Measurements from ENCODE around the gene TANC1. TPM values are rescaled to one million over a fixed set of nuclear protein-coding genes. Genes with fewer than 3 reads are reported as not detected.

TANC1 gene
- polyA plus RNA-seq, 1 donor from 2014 or later, result 0.37 TPM

DNA sequence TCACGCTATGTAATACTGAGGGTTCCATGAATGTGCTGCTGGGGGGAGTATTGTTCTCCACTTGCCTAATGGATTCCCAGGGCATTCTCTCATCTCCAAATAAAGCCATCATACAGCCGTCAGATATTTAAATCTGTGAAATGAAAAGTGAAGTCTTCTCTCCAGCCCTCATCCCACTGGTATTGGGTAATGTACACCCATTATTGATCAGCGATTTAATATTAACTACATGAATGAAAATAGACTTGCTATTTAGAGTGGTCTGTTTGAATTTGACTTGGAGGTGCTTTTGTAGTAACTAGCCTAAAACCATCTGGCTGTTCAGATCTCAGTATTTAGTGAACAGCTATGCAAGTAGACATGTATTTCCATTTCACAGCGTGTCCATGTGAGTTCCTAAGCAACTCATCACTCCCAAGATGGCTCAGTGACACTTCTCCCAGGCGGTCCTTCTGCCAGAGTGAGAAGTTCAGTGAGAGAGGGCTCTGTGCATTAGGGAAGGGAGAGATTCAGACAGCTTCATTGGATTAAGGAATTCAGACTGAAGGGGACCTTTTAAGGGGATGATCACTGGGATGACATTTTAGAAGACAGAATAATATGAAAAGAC is 177.4 kb downstream of the TANC1 start:
- Histone ChIP-seq H3K4me2 (ENCODE audit: low read length) (no peak overlapping the region), H3K4me3 (ENCODE audit: low read length) (no peak overlapping the region), H3K79me2 (replicated peaks; ENCODE audit: insufficient read depth, low read length) (no peaks in the 10 kb centered on the region), H3K9ac (ENCODE audit: low read length) (no peak overlapping the region), H4K20me1 (ENCODE audit: insufficient read depth) (no peaks in the 10 kb centered on the region), H3K27me3 (ENCODE audit: insufficient read depth, low read depth, low read length) (no peaks in the 10 kb centered on the region), H3K9me3 (ENCODE audit: low read length) (no peaks in the 10 kb centered on the region), H3K9me2 (ENCODE audit: insufficient read depth, low read length) (no peaks in the 10 kb centered on the region), H3F3A (ENCODE audit: insufficient read depth, low read length, poor library complexity, severe bottlenecking) (no peaks in the 10 kb centered on the region), H3K36me3 (ENCODE audit: insufficient read depth, low read length) (no peaks in the 10 kb centered on the region), H3K27ac (ENCODE audit: low read length) (no peak overlapping the region), H2AFZ (ENCODE audit: low read depth, low read length) (no peak overlapping the region)
- TF ChIP-seq, protein P1, sequence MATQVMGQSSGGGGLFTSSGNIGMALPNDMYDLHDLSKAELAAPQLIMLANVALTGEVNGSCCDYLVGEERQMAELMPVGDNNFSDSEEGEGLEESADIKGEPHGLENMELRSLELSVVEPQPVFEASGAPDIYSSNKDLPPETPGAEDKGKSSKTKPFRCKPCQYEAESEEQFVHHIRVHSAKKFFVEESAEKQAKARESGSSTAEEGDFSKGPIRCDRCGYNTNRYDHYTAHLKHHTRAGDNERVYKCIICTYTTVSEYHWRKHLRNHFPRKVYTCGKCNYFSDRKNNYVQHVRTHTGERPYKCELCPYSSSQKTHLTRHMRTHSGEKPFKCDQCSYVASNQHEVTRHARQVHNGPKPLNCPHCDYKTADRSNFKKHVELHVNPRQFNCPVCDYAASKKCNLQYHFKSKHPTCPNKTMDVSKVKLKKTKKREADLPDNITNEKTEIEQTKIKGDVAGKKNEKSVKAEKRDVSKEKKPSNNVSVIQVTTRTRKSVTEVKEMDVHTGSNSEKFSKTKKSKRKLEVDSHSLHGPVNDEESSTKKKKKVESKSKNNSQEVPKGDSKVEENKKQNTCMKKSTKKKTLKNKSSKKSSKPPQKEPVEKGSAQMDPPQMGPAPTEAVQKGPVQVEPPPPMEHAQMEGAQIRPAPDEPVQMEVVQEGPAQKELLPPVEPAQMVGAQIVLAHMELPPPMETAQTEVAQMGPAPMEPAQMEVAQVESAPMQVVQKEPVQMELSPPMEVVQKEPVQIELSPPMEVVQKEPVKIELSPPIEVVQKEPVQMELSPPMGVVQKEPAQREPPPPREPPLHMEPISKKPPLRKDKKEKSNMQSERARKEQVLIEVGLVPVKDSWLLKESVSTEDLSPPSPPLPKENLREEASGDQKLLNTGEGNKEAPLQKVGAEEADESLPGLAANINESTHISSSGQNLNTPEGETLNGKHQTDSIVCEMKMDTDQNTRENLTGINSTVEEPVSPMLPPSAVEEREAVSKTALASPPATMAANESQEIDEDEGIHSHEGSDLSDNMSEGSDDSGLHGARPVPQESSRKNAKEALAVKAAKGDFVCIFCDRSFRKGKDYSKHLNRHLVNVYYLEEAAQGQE (IDR thresholded peaks at IDR 0.05; ENCODE audit: borderline replicate concordance), result no peak
- TF ChIP-seq SMC3 (conservative IDR thresholded peaks at IDR 0.05; ENCODE audit: poor library complexity), result no peak

DNA sequence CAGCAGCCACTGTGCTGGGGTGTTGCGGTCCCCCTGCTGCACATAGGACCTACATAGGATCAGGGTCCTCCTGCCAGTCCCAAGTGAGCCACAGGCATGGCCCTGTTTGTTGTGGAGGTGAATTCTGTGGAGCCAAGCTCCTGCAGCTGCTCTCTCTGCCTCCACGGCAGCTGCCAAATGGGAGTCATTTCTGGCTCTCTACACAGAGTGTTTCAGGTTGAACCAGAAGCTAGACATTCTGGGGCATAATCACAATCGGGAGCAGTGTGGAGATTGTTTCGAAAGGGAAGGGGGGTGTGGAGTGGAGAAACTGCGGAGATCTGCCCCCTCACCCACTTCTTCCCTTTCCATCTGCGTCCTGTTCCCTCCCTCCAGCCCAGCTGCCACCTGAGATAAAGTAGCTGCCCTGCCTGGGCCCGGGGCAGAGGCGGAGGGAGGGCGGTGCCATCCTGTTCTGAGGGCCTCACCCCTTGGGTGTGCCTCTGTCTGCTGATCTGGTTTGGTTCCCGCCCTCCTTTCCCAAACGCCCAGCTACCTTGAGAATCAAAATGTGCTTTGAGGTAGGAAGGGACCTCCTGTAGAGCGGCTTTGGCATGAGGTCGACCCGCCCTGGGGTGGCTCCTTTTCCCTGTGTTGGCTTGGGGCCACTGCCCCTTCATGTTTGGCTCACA is 178.7 kb downstream of the TANC1 start:
- H3K36me3 ChIP-seq (ENCODE audit: insufficient read depth, low read length), result no peaks in the 10 kb centered on the region
- H3K79me2 ChIP-seq (replicated peaks; ENCODE audit: insufficient read depth, low read length), result no peaks in the 10 kb centered on the region
- no peaks in the 10 kb centered on the region for H3K27me3 ChIP-seq (ENCODE audit: insufficient read depth, low read depth, low read length)
- no peaks in the 10 kb centered on the region for H3K9me3 ChIP-seq (ENCODE audit: low read length)
- no peak overlapping the region for H3K27ac ChIP-seq (ENCODE audit: low read length)
- H3F3A ChIP-seq (ENCODE audit: insufficient read depth, low read length, poor library complexity, severe bottlenecking), result no peaks in the 10 kb centered on the region
- TF ChIP-seq MXI1 (conservative IDR thresholded peaks at IDR 0.05; ENCODE audit: poor library complexity, severe bottlenecking) (no peak), SMC3 (conservative IDR thresholded peaks at IDR 0.05; ENCODE audit: poor library complexity) (no peak), RAD21 (conservative IDR thresholded peaks at IDR 0.05) (no peak), TAF1 (IDR thresholded peaks at IDR 0.05; ENCODE audit: low read depth) (no peak), EZH2 (IDR thresholded peaks at IDR 0.05; ENCODE audit: borderline replicate concordance, insufficient read depth, low read length, poor library complexity, severe bottlenecking) (no peak), EP300 (conservative IDR thresholded peaks at IDR 0.05; ENCODE audit: poor library complexity, severe bottlenecking) (no peak), POLR2AphosphoS5 (IDR thresholded peaks at IDR 0.05) (no peak)
- TF ChIP-seq, protein P2, sequence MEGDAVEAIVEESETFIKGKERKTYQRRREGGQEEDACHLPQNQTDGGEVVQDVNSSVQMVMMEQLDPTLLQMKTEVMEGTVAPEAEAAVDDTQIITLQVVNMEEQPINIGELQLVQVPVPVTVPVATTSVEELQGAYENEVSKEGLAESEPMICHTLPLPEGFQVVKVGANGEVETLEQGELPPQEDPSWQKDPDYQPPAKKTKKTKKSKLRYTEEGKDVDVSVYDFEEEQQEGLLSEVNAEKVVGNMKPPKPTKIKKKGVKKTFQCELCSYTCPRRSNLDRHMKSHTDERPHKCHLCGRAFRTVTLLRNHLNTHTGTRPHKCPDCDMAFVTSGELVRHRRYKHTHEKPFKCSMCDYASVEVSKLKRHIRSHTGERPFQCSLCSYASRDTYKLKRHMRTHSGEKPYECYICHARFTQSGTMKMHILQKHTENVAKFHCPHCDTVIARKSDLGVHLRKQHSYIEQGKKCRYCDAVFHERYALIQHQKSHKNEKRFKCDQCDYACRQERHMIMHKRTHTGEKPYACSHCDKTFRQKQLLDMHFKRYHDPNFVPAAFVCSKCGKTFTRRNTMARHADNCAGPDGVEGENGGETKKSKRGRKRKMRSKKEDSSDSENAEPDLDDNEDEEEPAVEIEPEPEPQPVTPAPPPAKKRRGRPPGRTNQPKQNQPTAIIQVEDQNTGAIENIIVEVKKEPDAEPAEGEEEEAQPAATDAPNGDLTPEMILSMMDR (IDR thresholded peaks at IDR 0.05; ENCODE audit: poor library complexity, severe bottlenecking), result no peak
- TF ChIP-seq, protein P1 (IDR thresholded peaks at IDR 0.05; ENCODE audit: borderline replicate concordance), result no peak
- no peak overlapping the region for H3K4me2 ChIP-seq (ENCODE audit: low read length)
- no peaks in the 10 kb centered on the region for H3K9me2 ChIP-seq (ENCODE audit: insufficient read depth, low read length)
- H3K4me3 ChIP-seq (ENCODE audit: low read length), result no peak overlapping the region
- H2AFZ ChIP-seq (ENCODE audit: low read depth, low read length), result no peak overlapping the region
- H4K20me1 ChIP-seq (ENCODE audit: insufficient read depth), result no peaks in the 10 kb centered on the region
- no peak overlapping the region for H3K9ac ChIP-seq (ENCODE audit: low read length)

Data from neural cell (in vitro differentiated cells).